ENCODE results near the gene PGA3.

The PGA3 gene

GRCh38 chr11:61160487-61161189 lies 42.7 kb upstream of the PGA3 start:
- H3K4me3 ChIP-seq (replicated peaks; ENCODE audit: low read depth, low read length) = peak overlapping the region; percentile 79
- no peak for TF ChIP-seq CTCF (IDR thresholded peaks at IDR 0.05; ENCODE audit: low read length, missing control alignments)
- DNase-seq (ENCODE audit: low read depth) = peak; percentile 14

GRCh38 chr11:61161190-61162091 lies 41.9 kb upstream of the PGA3 start, which contains the start of gene VPS37C:
Gene VPS37C (minus strand): TSS chr11:61161426. CDS start chr11:61138829, 22,597 bp downstream.
- no peak for TF ChIP-seq CTCF (IDR thresholded peaks at IDR 0.05; ENCODE audit: low read length, missing control alignments)
- peak within 1 kb of the TSS; percentile 79 for H3K4me3 ChIP-seq (replicated peaks; ENCODE audit: low read depth, low read length)
- peak; percentile 89 for DNase-seq (ENCODE audit: low read depth)

GRCh38 chr11:61162092-61162941 lies 41.0 kb upstream of the PGA3 start:
- no peak for TF ChIP-seq CTCF (IDR thresholded peaks at IDR 0.05; ENCODE audit: low read length, missing control alignments)
- peak; percentile 40 for DNase-seq (ENCODE audit: low read depth)
- H3K4me3 ChIP-seq (replicated peaks; ENCODE audit: low read depth, low read length) = peak overlapping the region; percentile 79

GRCh38 chr11:61163021-61163420 lies 40.3 kb upstream of the PGA3 start:
- no peak for TF ChIP-seq CTCF (IDR thresholded peaks at IDR 0.05; ENCODE audit: low read length, missing control alignments)
- H3K4me3 ChIP-seq (replicated peaks; ENCODE audit: low read depth, low read length) = no peak overlapping the region
- DNase-seq (ENCODE audit: low read depth) = no peak

- no peak for TF ChIP-seq CTCF (IDR thresholded peaks at IDR 0.05; ENCODE audit: low read length, missing control alignments)
- no peak overlapping the region for H3K4me3 ChIP-seq (replicated peaks; ENCODE audit: low read depth, low read length)
- no peak for DNase-seq (ENCODE audit: low read depth)
Observed at GRCh38 chr11:61163714-61164605, 39.4 kb upstream of the PGA3 start.

Data from fibroblast of pulmonary artery (primary cell).